Endothelial cell (in vitro differentiated cells): ENCODE results near the gene MUC6. TPM values are rescaled to one million over a fixed set of nuclear protein-coding genes. Genes with fewer than 3 reads are reported as not detected.

Source experiments
- DNase-seq: peaks from one replicate; pipeline ENCODE4 v3.0.0; 2021; ENCODE audit warnings: low spot score
- H3K27ac Mint-ChIP-seq: one replicate; pipeline ENCODE4 v1.8.0; 2021; ENCODE audit warnings: mixed read lengths, inconsistent platforms; ENCODE audit not compliant: unreplicated experiment
- H3K27me3 Mint-ChIP-seq: one replicate; pipeline ENCODE4 v1.8.0; 2021; ENCODE audit warnings: mild to moderate bottlenecking, moderate library complexity, mixed read lengths, inconsistent platforms; ENCODE audit not compliant: unreplicated experiment
- H3K36me3 Mint-ChIP-seq: one replicate; pipeline ENCODE4 v1.8.0; 2021; ENCODE audit warnings: mild to moderate bottlenecking, low read depth, mixed read lengths, inconsistent platforms; ENCODE audit not compliant: unreplicated experiment
- H3K4me1 Mint-ChIP-seq: one replicate; pipeline ENCODE4 v1.8.0; 2021; ENCODE audit warnings: mild to moderate bottlenecking, mixed read lengths, inconsistent platforms; ENCODE audit not compliant: unreplicated experiment
- H3K4me3 Mint-ChIP-seq: one replicate; pipeline ENCODE4 v1.8.0; 2021; ENCODE audit warnings: mild to moderate bottlenecking, mixed read lengths, inconsistent platforms; ENCODE audit not compliant: unreplicated experiment
- H3K9me3 Mint-ChIP-seq: one replicate; pipeline ENCODE4 v1.8.0; 2021; ENCODE audit warnings: mixed read lengths, inconsistent platforms; ENCODE audit not compliant: unreplicated experiment
- CTCF ChIP-seq: fragments of 200-600 bp; sonication (generic); IDR thresholded peaks from one replicate; pipeline ENCODE4 v1.5.0; 2021; ENCODE audit warnings: antibody characterized with exemption; ENCODE audit not compliant: unreplicated experiment
- total RNA-seq: library from RNA; stranded (reverse); fragmentation: NEBNext Ultra II Directional; extraction: Animal tissue kit (Norgen Biotek cat#: 25700); gene quantifications from one replicate; pipeline ENCODE4 v1.2.1, GENCODE V29; 2021; ENCODE audit not compliant: unreplicated experiment

The MUC6 gene
- total RNA-seq, 1 donor from 2014 or later = not detected

- TF ChIP-seq CTCF = no peak
- Mint-ChIP-seq H3K4me3 (no peak overlapping the region), H3K27me3 (peaks cover 28% of the 10 kb centered on the region), H3K27ac (no peak overlapping the region), H3K36me3 (peaks cover 17% of the 10 kb centered on the region), H3K9me3 (no peaks in the 10 kb centered on the region), H3K4me1 (peaks cover 7% of the 10 kb centered on the region)
- no peak for DNase-seq
Observed at GRCh38 chr11:1024597-1025409, 11.7 kb downstream of the MUC6 start.

- peaks cover 17% of the 10 kb centered on the region for H3K36me3 Mint-ChIP-seq
- H3K4me1 Mint-ChIP-seq = peaks cover 11% of the 10 kb centered on the region
- peaks cover 29% of the 10 kb centered on the region for H3K27me3 Mint-ChIP-seq
- DNase-seq = no peak
- H3K4me3 Mint-ChIP-seq = no peak overlapping the region
- no peak overlapping the region for H3K27ac Mint-ChIP-seq
- TF ChIP-seq CTCF = no peak
- no peaks in the 10 kb centered on the region for H3K9me3 Mint-ChIP-seq
Observed at GRCh38 chr11:1023811-1024596, 12.5 kb downstream of the MUC6 start.

GRCh38 chr11:1022908-1023810 lies 13.4 kb downstream of the MUC6 start:
- H3K4me3 Mint-ChIP-seq = peak overlapping the region; percentile 64
- peaks cover 28% of the 10 kb centered on the region for H3K27me3 Mint-ChIP-seq

GRCh38 chr11:1022411-1022810 lies 14.1 kb downstream of the MUC6 start:
- no peak for TF ChIP-seq CTCF
- H3K4me1 Mint-ChIP-seq = peaks cover 26% of the 10 kb centered on the region
- H3K27me3 Mint-ChIP-seq = peaks cover 36% of the 10 kb centered on the region
- H3K9me3 Mint-ChIP-seq = no peaks in the 10 kb centered on the region
- H3K36me3 Mint-ChIP-seq = peaks cover 22% of the 10 kb centered on the region
- peak overlapping the region; percentile 64 for H3K27ac Mint-ChIP-seq
- DNase-seq = no peak
- peak overlapping the region; percentile 64 for H3K4me3 Mint-ChIP-seq

More at GRCh38 chr11:1022908-1023810, 13.4 kb downstream of the MUC6 start:
- Mint-ChIP-seq H3K36me3 (peaks cover 15% of the 10 kb centered on the region), H3K9me3 (no peaks in the 10 kb centered on the region), H3K27ac (peak overlapping the region; percentile 64), H3K4me1 (peaks cover 18% of the 10 kb centered on the region)
- no peak for DNase-seq
- no peak for TF ChIP-seq CTCF
